A673 (cell line): ENCODE data around the gene FGFR3.

Source experiments
- CTCF ChIP-seq: fragments of 300-800, 200-600 bp; sonication (generic); conservative IDR thresholded peaks from 2 replicates; pipeline ENCODE4 v1.5.1; 2017; ENCODE audit warnings: low read depth, mild to moderate bottlenecking, antibody characterized with exemption, low read length, moderate library complexity, mixed read lengths
- EZH2 ChIP-seq: fragments of 200-600 bp; sonication (generic); IDR thresholded peaks from 2 replicates; pipeline ENCODE4 v1.6.1; 2017; ENCODE audit warnings: borderline replicate concordance, low read depth, mild to moderate bottlenecking, mixed read lengths, antibody characterized with exemption, low read length; ENCODE audit not compliant: poor library complexity, severe bottlenecking

- TF ChIP-seq CTCF: no peak
- TF ChIP-seq EZH2: no peak
Measured at GRCh38 chr4:1761130-1761689, 31.9 kb upstream of the FGFR3 start.
